HG02973 (cell line): ENCODE results near the gene FSIP1.

Source experiments
- ATAC-seq: cut with Tn5 transposase; IDR thresholded peaks from one replicate; pipeline ENCODE4 v1.9.1; 2021; ENCODE audit warnings: moderate library complexity; ENCODE audit not compliant: unreplicated experiment

FSIP1 gene

GRCh38 chr15:39651881-39652280, 130.8 kb downstream of the FSIP1 start:
- ATAC-seq, result no peak

GRCh38 chr15:39651295-39651694, 131.3 kb downstream of the FSIP1 start:
- no peak for ATAC-seq

- no peak for ATAC-seq
These were observed 132.9 kb downstream of the FSIP1 start for GRCh38 chr15:39649757-39650156.

GRCh38 chr15:39646425-39646824, 136.2 kb downstream of the FSIP1 start:
- ATAC-seq, result no peak

- no peak for ATAC-seq
These were observed 136.7 kb downstream of the FSIP1 start for GRCh38 chr15:39645976-39646257.

GRCh38 chr15:39645138-39645975, 137.3 kb downstream of the FSIP1 start:
- no peak for ATAC-seq

GRCh38 chr15:39644136-39644535, 138.5 kb downstream of the FSIP1 start:
- ATAC-seq, result no peak

GRCh38 chr15:39643727-39644126, 138.9 kb downstream of the FSIP1 start:
- no peak for ATAC-seq

- ATAC-seq, result no peak
These were observed 140.5 kb downstream of the FSIP1 start for GRCh38 chr15:39642011-39642640.

- no peak for ATAC-seq
These were observed 141.3 kb downstream of the FSIP1 start for GRCh38 chr15:39641191-39641889.

GRCh38 chr15:39640665-39641064, 142.0 kb downstream of the FSIP1 start:
- no peak for ATAC-seq

GRCh38 chr15:39639037-39639436, 143.6 kb downstream of the FSIP1 start:
- ATAC-seq, result no peak

- ATAC-seq, result no peak
These were observed 144.6 kb downstream of the FSIP1 start for GRCh38 chr15:39638041-39638440.

- ATAC-seq, result no peak
These were observed 151.3 kb downstream of the FSIP1 start for GRCh38 chr15:39631357-39631756.

GRCh38 chr15:39629906-39630305, 152.7 kb downstream of the FSIP1 start:
- ATAC-seq, result no peak

- ATAC-seq, result no peak
These were observed 153.3 kb downstream of the FSIP1 start for GRCh38 chr15:39629371-39629770.

GRCh38 chr15:39628546-39629257, 153.9 kb downstream of the FSIP1 start:
- ATAC-seq, result no peak

GRCh38 chr15:39628144-39628508, 154.5 kb downstream of the FSIP1 start:
- ATAC-seq, result no peak

- no peak for ATAC-seq
These were observed 155.0 kb downstream of the FSIP1 start for GRCh38 chr15:39627451-39628143.

- no peak for ATAC-seq
These were observed 156.8 kb downstream of the FSIP1 start for GRCh38 chr15:39625856-39626255.

GRCh38 chr15:39625451-39625850, 157.2 kb downstream of the FSIP1 start:
- ATAC-seq, result no peak
